ENCODE measurements around the gene PALLD.
"Not testable (repeated sequence)": the region's sequence is repeated elsewhere in the genome, so short reads cannot be mapped to it uniquely, and the experiment has no call there.

The PALLD gene

GRCh38 chr4:168507178-168507815 lies 10.4 kb downstream of the PALLD start:
- no peak overlapping the region for H3K4me3 Mint-ChIP-seq
- DNase-seq: no peak
- H3K27me3 Mint-ChIP-seq: no peaks in the 10 kb centered on the region
- H3K9me3 Mint-ChIP-seq: no peaks in the 10 kb centered on the region
- no peaks in the 10 kb centered on the region for H3K36me3 Mint-ChIP-seq (ENCODE audit: low read depth)
- H3K4me1 Mint-ChIP-seq (ENCODE audit: low read depth): peaks cover 33% of the 10 kb centered on the region
- no peak overlapping the region for H3K27ac Mint-ChIP-seq

GRCh38 chr4:168508683-168509082 lies 11.8 kb downstream of the PALLD start:
- Mint-ChIP-seq H3K4me3 (no peak overlapping the region), H3K27me3 (no peaks in the 10 kb centered on the region), H3K36me3 (ENCODE audit: low read depth) (no peaks in the 10 kb centered on the region), H3K27ac (no peak overlapping the region), H3K4me1 (ENCODE audit: low read depth) (peaks cover 37% of the 10 kb centered on the region), H3K9me3 (no peaks in the 10 kb centered on the region)
- no peak for DNase-seq

GRCh38 chr4:168509786-168510185 lies 12.9 kb downstream of the PALLD start:
- DNase-seq: no peak
- Mint-ChIP-seq H3K27me3 (no peaks in the 10 kb centered on the region), H3K9me3 (no peaks in the 10 kb centered on the region), H3K4me1 (ENCODE audit: low read depth) (peaks cover 34% of the 10 kb centered on the region), H3K27ac (peak overlapping the region; percentile 81), H3K36me3 (ENCODE audit: low read depth) (no peaks in the 10 kb centered on the region), H3K4me3 (no peak overlapping the region)

- no peaks in the 10 kb centered on the region for H3K27me3 Mint-ChIP-seq
- H3K27ac Mint-ChIP-seq: peak overlapping the region; percentile 58
Observed at GRCh38 chr4:168511780-168512489, 15.1 kb downstream of the PALLD start.

GRCh38 chr4:168513826-168514225 lies 17.0 kb downstream of the PALLD start:
- H3K9me3 Mint-ChIP-seq; DNase-seq; H3K27ac Mint-ChIP-seq; H3K27me3 Mint-ChIP-seq; H3K4me3 Mint-ChIP-seq; H3K36me3 Mint-ChIP-seq (ENCODE audit: low read depth): not testable (repeated sequence)
- H3K4me1 Mint-ChIP-seq (ENCODE audit: low read depth): peaks cover 34% of the 10 kb centered on the region

More at GRCh38 chr4:168511780-168512489, 15.1 kb downstream of the PALLD start:
- Mint-ChIP-seq H3K9me3 (no peaks in the 10 kb centered on the region), H3K4me1 (ENCODE audit: low read depth) (peaks cover 34% of the 10 kb centered on the region), H3K4me3 (peak overlapping the region; percentile 34), H3K36me3 (ENCODE audit: low read depth) (no peaks in the 10 kb centered on the region)
- DNase-seq: peak; percentile 66

- Mint-ChIP-seq H3K27ac (no peak overlapping the region), H3K27me3 (no peaks in the 10 kb centered on the region), H3K4me1 (ENCODE audit: low read depth) (peaks cover 32% of the 10 kb centered on the region), H3K4me3 (no peak overlapping the region), H3K9me3 (no peaks in the 10 kb centered on the region), H3K36me3 (ENCODE audit: low read depth) (no peaks in the 10 kb centered on the region)
- no peak for DNase-seq
Observed at GRCh38 chr4:168514249-168514852, 17.5 kb downstream of the PALLD start.

GRCh38 chr4:168515222-168516011 lies 18.6 kb downstream of the PALLD start:
- no peak overlapping the region for H3K4me3 Mint-ChIP-seq
- H3K4me1 Mint-ChIP-seq (ENCODE audit: low read depth): peaks cover 22% of the 10 kb centered on the region
- H3K27me3 Mint-ChIP-seq: no peaks in the 10 kb centered on the region
- no peaks in the 10 kb centered on the region for H3K9me3 Mint-ChIP-seq
- H3K36me3 Mint-ChIP-seq (ENCODE audit: low read depth): no peaks in the 10 kb centered on the region
- DNase-seq: no peak
- no peak overlapping the region for H3K27ac Mint-ChIP-seq

GRCh38 chr4:168516841-168517240 lies 20.0 kb downstream of the PALLD start:
- H3K9me3 Mint-ChIP-seq: no peaks in the 10 kb centered on the region
- H3K4me1 Mint-ChIP-seq (ENCODE audit: low read depth): peaks cover 12% of the 10 kb centered on the region
- peaks cover 4% of the 10 kb centered on the region for H3K27me3 Mint-ChIP-seq
- H3K4me3 Mint-ChIP-seq: no peak overlapping the region
- no peak overlapping the region for H3K27ac Mint-ChIP-seq
- DNase-seq: no peak
- no peaks in the 10 kb centered on the region for H3K36me3 Mint-ChIP-seq (ENCODE audit: low read depth)

GRCh38 chr4:168519576-168519975 lies 22.7 kb downstream of the PALLD start:
- Mint-ChIP-seq H3K27me3 (peaks cover 4% of the 10 kb centered on the region), H3K4me3 (no peak overlapping the region), H3K27ac (no peak overlapping the region), H3K4me1 (ENCODE audit: low read depth) (no peaks in the 10 kb centered on the region), H3K36me3 (ENCODE audit: low read depth) (no peaks in the 10 kb centered on the region), H3K9me3 (no peaks in the 10 kb centered on the region)
- DNase-seq: no peak

- H3K4me3 Mint-ChIP-seq: no peak overlapping the region
- H3K36me3 Mint-ChIP-seq (ENCODE audit: low read depth): no peaks in the 10 kb centered on the region
Observed at GRCh38 chr4:168521721-168522120, 24.9 kb downstream of the PALLD start.

GRCh38 chr4:168522356-168522755 lies 25.5 kb downstream of the PALLD start:
- Mint-ChIP-seq H3K27ac (no peak overlapping the region), H3K9me3 (no peaks in the 10 kb centered on the region), H3K4me1 (ENCODE audit: low read depth) (no peaks in the 10 kb centered on the region), H3K27me3 (peaks cover 23% of the 10 kb centered on the region), H3K4me3 (no peak overlapping the region), H3K36me3 (ENCODE audit: low read depth) (no peaks in the 10 kb centered on the region)
- no peak for DNase-seq

More at GRCh38 chr4:168521721-168522120, 24.9 kb downstream of the PALLD start:
- H3K9me3 Mint-ChIP-seq: no peaks in the 10 kb centered on the region
- DNase-seq: no peak
- H3K4me1 Mint-ChIP-seq (ENCODE audit: low read depth): no peaks in the 10 kb centered on the region
- peaks cover 20% of the 10 kb centered on the region for H3K27me3 Mint-ChIP-seq
- no peak overlapping the region for H3K27ac Mint-ChIP-seq

GRCh38 chr4:168522829-168523489 lies 26.1 kb downstream of the PALLD start:
- no peak for DNase-seq
- no peaks in the 10 kb centered on the region for H3K4me1 Mint-ChIP-seq (ENCODE audit: low read depth)
- H3K27ac Mint-ChIP-seq: no peak overlapping the region
- H3K36me3 Mint-ChIP-seq (ENCODE audit: low read depth): no peaks in the 10 kb centered on the region
- H3K4me3 Mint-ChIP-seq: no peak overlapping the region
- peaks cover 28% of the 10 kb centered on the region for H3K27me3 Mint-ChIP-seq
- H3K9me3 Mint-ChIP-seq: no peaks in the 10 kb centered on the region

- Mint-ChIP-seq H3K4me3 (no peak overlapping the region), H3K27me3 (peaks cover 35% of the 10 kb centered on the region), H3K4me1 (ENCODE audit: low read depth) (no peaks in the 10 kb centered on the region), H3K27ac (no peak overlapping the region), H3K9me3 (no peaks in the 10 kb centered on the region), H3K36me3 (ENCODE audit: low read depth) (no peaks in the 10 kb centered on the region)
- DNase-seq: no peak
Observed at GRCh38 chr4:168524006-168524405, 27.2 kb downstream of the PALLD start.

GRCh38 chr4:168524897-168525296 lies 28.0 kb downstream of the PALLD start:
- H3K9me3 Mint-ChIP-seq: no peaks in the 10 kb centered on the region
- peaks cover 35% of the 10 kb centered on the region for H3K27me3 Mint-ChIP-seq

More at GRCh38 chr4:168524897-168525296, 28.0 kb downstream of the PALLD start:
- Mint-ChIP-seq H3K36me3 (ENCODE audit: low read depth) (no peaks in the 10 kb centered on the region), H3K27ac (no peak overlapping the region), H3K4me3 (no peak overlapping the region), H3K4me1 (ENCODE audit: low read depth) (no peaks in the 10 kb centered on the region)
- no peak for DNase-seq
